GM10248 (cell line): Measurements from ENCODE around the gene PCDHGC5.

Experiments
- CTCF ChIA-PET: fragments of 300-600 bp; sonication (Branson Sonifier 250); formaldehyde crosslinking; extraction: SDS; loops from one replicate; lab custom pipeline; 2021; ENCODE audit warnings: antibody characterized with exemption; lab: Yijun Ruan, JAX
- POLR2A ChIA-PET: fragments of 350-650 bp; sonication (Branson Sonifier 250); formaldehyde crosslinking; extraction: SDS; loops from one replicate; lab custom pipeline; 2020; ENCODE audit warnings: antibody characterized with exemption; lab: Yijun Ruan, JAX
- DNase-seq: peaks from one replicate; pipeline ENCODE4 v3.0.0; 2012; ENCODE audit errors: extremely low spot score
- CTCF ChIP-seq: IDR thresholded peaks from 2 replicates; pipeline ENCODE4 v1.5.1; 2012; ENCODE audit warnings: mild to moderate bottlenecking, low read depth; ENCODE audit errors: extremely low read depth, missing control alignments, control extremely low read depth

The PCDHGC5 gene

GRCh38 chr5:141475625-141476131 is 13.2 kb upstream of the PCDHGC5 start, which contains the start of gene PCDHGC3:
TSS of gene PCDHGC3 (plus strand) at chr5:141475966. CDS start at chr5:141476117, 151 bp downstream.
- CTCF ChIA-PET = interaction anchor here (0.6 to 8.6 kb wide), 34 partner anchors 8 to 155 kb away, joined by 3 to 130 read pairs (median 5); partner anchors contain the start of genes DIAPH1, PCDHGA10, PCDHGA11 and PCDHGA12
- TF ChIP-seq CTCF = peak; percentile 75
- DNase-seq = peak; percentile 89
- POLR2A ChIA-PET = no interaction called here

DNA sequence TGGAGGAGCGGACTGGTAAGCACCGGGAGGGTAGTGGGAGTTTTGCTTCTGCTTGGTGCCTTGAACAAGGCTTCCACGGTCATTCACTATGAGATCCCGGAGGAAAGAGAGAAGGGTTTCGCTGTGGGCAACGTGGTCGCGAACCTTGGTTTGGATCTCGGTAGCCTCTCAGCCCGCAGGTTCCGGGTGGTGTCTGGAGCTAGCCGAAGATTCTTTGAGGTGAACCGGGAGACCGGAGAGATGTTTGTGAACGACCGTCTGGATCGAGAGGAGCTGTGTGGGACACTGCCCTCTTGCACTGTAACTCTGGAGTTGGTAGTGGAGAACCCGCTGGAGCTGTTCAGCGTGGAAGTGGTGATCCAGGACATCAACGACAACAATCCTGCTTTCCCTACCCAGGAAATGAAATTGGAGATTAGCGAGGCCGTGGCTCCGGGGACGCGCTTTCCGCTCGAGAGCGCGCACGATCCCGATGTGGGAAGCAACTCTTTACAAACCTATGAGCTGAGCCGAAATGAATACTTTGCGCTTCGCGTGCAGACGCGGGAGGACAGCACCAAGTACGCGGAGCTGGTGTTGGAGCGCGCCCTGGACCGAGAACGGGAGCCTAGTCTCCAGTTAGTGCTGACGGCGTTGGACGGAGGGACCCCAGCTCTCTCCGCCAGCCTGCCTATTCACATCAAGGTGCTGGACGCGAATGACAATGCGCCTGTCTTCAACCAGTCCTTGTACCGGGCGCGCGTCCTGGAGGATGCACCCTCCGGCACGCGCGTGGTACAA is 12.6 kb upstream of the PCDHGC5 start:
- ChIA-PET CTCF (interaction anchor here (0.9 to 8.6 kb wide), 27 partner anchors 10 to 149 kb away, joined by 3 to 130 read pairs (median 6); partner anchors contain the start of genes DIAPH1, PCDHGA10, PCDHGA11 and PCDHGA12), POLR2A (no interaction called here)
- no peak for TF ChIP-seq CTCF
- DNase-seq = peak; percentile 48

DNA sequence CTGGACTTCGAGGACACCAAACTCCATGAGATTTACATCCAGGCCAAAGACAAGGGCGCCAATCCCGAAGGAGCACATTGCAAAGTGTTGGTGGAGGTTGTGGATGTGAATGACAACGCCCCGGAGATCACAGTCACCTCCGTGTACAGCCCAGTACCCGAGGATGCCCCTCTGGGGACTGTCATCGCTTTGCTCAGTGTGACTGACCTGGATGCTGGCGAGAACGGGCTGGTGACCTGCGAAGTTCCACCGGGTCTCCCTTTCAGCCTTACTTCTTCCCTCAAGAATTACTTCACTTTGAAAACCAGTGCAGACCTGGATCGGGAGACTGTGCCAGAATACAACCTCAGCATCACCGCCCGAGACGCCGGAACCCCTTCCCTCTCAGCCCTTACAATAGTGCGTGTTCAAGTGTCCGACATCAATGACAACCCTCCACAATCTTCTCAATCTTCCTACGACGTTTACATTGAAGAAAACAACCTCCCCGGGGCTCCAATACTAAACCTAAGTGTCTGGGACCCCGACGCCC is 11.8 kb upstream of the PCDHGC5 start:
- DNase-seq = peak; percentile 28
- TF ChIP-seq CTCF = no peak
- POLR2A ChIA-PET = no interaction called here
- CTCF ChIA-PET = interaction anchor here (0.9 to 8.6 kb wide), 11 partner anchors 14 to 91 kb away, joined by 3 to 130 read pairs (median 11); partner anchors contain the start of gene PCDHGB7

DNA sequence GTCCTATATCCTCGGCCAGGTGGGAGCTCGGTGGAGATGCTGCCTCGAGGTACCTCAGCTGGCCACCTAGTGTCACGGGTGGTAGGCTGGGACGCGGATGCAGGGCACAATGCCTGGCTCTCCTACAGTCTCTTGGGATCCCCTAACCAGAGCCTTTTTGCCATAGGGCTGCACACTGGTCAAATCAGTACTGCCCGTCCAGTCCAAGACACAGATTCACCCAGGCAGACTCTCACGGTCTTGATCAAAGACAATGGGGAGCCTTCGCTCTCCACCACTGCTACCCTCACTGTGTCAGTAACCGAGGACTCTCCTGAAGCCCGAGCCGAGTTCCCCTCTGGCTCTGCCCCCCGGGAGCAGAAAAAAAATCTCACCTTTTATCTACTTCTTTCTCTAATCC is 11.1 kb upstream of the PCDHGC5 start:
- CTCF ChIA-PET = interaction anchor here (0.9 to 8.6 kb wide), 5 partner anchors 32 to 86 kb away, joined by 4 to 130 read pairs (median 35); partner anchors contain the start of gene PCDHGA10
- POLR2A ChIA-PET = no interaction called here
- DNase-seq = peak; percentile 12
- no peak for TF ChIP-seq CTCF

DNA sequence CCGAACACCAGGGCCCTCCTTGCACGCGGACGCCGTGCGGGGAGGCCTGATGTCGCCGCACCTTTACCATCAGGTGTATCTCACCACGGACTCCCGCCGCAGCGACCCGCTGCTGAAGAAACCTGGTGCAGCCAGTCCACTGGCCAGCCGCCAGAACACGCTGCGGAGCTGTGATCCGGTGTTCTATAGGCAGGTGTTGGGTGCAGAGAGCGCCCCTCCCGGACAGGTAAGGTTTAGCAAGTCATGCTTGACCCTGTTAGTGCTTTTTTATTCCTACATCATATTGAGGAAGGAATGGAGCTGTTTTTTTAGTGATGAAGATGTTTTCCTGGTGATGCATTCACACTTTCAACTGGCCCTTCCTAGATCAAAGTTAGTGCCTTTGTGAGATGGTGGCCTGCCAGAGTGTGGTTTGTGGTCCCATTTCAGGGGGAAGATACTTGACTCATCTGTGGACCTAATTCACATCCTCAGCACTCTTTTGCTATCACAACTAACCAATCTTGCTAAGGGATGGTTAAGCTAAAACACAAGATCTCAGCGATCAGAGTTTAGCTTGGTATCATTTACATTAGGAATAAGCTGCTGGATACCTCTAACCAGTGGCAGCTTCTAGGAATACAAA is 10.4 kb upstream of the PCDHGC5 start:
- ChIA-PET POLR2A (no interaction called here), CTCF (interaction anchor here (0.8 to 8.6 kb wide), 7 partner anchors 9 to 85 kb away, joined by 3 to 130 read pairs (median 4); partner anchors contain the start of gene PCDHGA10)
- TF ChIP-seq CTCF = peak; percentile 4
- no peak for DNase-seq

- DNase-seq = no peak
- TF ChIP-seq CTCF = no peak
- ChIA-PET CTCF (interaction anchor here (0.9 to 1.5 kb wide), 4 partner anchors 9 to 159 kb away, joined by 3 to 7 read pairs (median 6); partner anchors contain the start of gene TAF7), POLR2A (no interaction called here)
Measured at GRCh38 chr5:141479776-141480175, 9.1 kb upstream of the PCDHGC5 start.
